ENCODE results near the gene PRR30. TPM values are rescaled to one million over a fixed set of nuclear protein-coding genes. Genes with fewer than 3 reads are reported as not detected.
"Not testable (repeated sequence)": the region's sequence is repeated elsewhere in the genome, so short reads cannot be mapped to it uniquely, and the experiment has no call there.

Gene PRR30
- total and polyA plus RNA-seq, 2 experiments from 2014 or later: not detected

DNA sequence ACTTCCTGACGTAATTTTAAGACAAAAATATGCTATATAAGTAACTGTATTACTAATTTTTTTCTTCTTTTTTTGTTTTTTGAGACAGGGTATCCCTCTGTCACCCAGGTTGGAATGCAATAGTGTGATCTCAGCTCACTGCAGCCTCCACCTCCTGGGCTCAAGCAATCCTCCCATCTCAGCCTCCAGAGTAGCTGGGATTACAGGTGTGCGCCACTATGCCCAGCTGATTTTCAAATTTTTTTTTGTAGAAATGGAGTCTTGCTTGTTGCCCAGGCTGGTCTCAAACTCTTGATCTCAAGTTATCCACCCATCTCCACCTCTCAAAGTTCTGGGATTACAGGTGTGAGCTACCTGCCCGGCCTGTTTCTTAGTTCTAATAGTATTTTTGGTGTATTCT, 39.3 kb upstream of the PRR30 start:
- no peak for DNase-seq (ENCODE audit: low spot score)
- H3K27me3 ChIP-seq (ENCODE audit: insufficient read depth): no peaks in the 10 kb centered on the region
- no peaks in the 10 kb centered on the region for H3K9me2 ChIP-seq (ENCODE audit: insufficient read depth)
- H3K4me1 ChIP-seq (ENCODE audit: insufficient read depth): no peaks in the 10 kb centered on the region
- no peaks in the 10 kb centered on the region for H3K36me3 ChIP-seq (ENCODE audit: insufficient read depth)
- no peak overlapping the region for H3K4me3 ChIP-seq
- Mint-ChIP-seq H3K27ac (no peak overlapping the region), H3K4me1 (peaks cover 3% of the 10 kb centered on the region; the same call in 1 of the 3 replicates), H3K27me3 (ENCODE audit: insufficient read depth, low read depth, poor library complexity) (no peaks in the 10 kb centered on the region), H3K9me3 (no peaks in the 10 kb centered on the region), H3K4me3 (no peak overlapping the region), H3K36me3 (ENCODE audit: low read depth) (no peaks in the 10 kb centered on the region)
- no peak overlapping the region for H3K4me2 ChIP-seq
- H2AFZ ChIP-seq: no peak overlapping the region
- no peaks in the 10 kb centered on the region for H3K79me2 ChIP-seq (replicated peaks; ENCODE audit: insufficient read depth)
- no peaks in the 10 kb centered on the region for H3F3A ChIP-seq (replicated peaks; ENCODE audit: low read depth)
- H3K27ac ChIP-seq (ENCODE audit: low read depth): no peak overlapping the region
- H4K20me1 ChIP-seq (replicated peaks; ENCODE audit: insufficient read depth): no peaks in the 10 kb centered on the region
- no peak for ATAC-seq
- TF ChIP-seq CREB1 (CRISPR knock-in tag; IDR thresholded peaks at IDR 0.05; ENCODE audit: low read depth): no peak
- no peak for TF ChIP-seq EZH2 (IDR thresholded peaks at IDR 0.05; ENCODE audit: low read depth, unreplicated experiment)
- TF ChIP-seq, protein P1, sequence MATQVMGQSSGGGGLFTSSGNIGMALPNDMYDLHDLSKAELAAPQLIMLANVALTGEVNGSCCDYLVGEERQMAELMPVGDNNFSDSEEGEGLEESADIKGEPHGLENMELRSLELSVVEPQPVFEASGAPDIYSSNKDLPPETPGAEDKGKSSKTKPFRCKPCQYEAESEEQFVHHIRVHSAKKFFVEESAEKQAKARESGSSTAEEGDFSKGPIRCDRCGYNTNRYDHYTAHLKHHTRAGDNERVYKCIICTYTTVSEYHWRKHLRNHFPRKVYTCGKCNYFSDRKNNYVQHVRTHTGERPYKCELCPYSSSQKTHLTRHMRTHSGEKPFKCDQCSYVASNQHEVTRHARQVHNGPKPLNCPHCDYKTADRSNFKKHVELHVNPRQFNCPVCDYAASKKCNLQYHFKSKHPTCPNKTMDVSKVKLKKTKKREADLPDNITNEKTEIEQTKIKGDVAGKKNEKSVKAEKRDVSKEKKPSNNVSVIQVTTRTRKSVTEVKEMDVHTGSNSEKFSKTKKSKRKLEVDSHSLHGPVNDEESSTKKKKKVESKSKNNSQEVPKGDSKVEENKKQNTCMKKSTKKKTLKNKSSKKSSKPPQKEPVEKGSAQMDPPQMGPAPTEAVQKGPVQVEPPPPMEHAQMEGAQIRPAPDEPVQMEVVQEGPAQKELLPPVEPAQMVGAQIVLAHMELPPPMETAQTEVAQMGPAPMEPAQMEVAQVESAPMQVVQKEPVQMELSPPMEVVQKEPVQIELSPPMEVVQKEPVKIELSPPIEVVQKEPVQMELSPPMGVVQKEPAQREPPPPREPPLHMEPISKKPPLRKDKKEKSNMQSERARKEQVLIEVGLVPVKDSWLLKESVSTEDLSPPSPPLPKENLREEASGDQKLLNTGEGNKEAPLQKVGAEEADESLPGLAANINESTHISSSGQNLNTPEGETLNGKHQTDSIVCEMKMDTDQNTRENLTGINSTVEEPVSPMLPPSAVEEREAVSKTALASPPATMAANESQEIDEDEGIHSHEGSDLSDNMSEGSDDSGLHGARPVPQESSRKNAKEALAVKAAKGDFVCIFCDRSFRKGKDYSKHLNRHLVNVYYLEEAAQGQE (IDR thresholded peaks at IDR 0.05; ENCODE audit: unreplicated experiment): no peak
- no peak for TF ChIP-seq ZNF114 (CRISPR knock-in tag; IDR thresholded peaks at IDR 0.05)

DNA sequence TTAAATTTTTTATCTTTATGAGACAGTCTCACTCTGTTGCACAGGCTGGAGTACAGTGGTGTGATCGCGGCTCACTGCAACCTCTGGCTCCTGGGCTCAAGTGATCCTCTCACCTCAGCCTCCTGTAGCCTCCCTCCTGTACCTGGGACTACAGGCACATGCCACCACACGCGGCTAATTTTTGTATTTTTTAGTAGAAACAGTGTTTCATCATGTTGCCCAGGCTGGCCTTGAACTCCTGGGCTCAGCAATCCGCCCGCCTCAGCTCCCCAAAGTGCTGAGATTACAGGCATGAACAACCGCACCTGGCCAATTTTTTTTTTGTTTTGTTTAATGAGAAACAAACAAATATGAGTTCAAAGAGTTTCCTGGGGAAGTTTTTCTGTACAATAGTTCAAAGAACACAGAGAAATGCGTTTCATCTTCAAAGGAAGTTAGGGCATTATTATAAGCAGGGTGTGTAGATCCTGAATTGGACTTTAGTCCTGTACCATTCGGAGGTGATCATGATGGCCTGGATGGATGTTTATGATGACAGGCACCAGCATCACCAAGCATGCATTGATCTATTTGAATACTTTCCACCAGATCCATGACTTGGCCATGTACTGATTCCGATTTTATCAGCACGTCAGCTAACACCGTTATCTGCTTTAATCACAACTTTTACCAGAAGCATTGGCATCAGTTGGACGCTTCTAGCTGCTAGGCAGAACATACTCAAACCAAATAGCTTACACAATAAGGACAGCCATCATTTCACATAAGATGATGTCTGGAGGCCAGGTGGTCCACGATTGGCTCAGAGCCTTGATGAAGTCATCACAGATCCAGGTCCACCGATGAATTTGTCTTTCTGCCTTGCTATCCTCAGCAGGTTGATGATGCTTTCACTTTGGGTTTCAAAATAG, 38.5 kb upstream of the PRR30 start:
- no peak for TF ChIP-seq POLR2AphosphoS5 (IDR thresholded peaks at IDR 0.05; ENCODE audit: low read depth)
- no peak for TF ChIP-seq NANOG (IDR thresholded peaks at IDR 0.05; ENCODE audit: borderline replicate concordance)
- no peak for TF ChIP-seq STAT1 (IDR thresholded peaks at IDR 0.05; ENCODE audit: unreplicated experiment)
- no peak for TF ChIP-seq JUNB (IDR thresholded peaks at IDR 0.05; ENCODE audit: unreplicated experiment)
- TF ChIP-seq ZNF331 (CRISPR knock-in tag; IDR thresholded peaks at IDR 0.05; ENCODE audit: low read depth): no peak
- Mint-ChIP-seq H3K9me3 (no peaks in the 10 kb centered on the region), H3K27me3 (ENCODE audit: insufficient read depth, low read depth, poor library complexity) (no peaks in the 10 kb centered on the region), H3K36me3 (ENCODE audit: low read depth) (no peaks in the 10 kb centered on the region), H3K4me1 (peaks cover 3% of the 10 kb centered on the region; the same call in 1 of the 3 replicates), H3K27ac (no peak overlapping the region), H3K4me3 (no peak overlapping the region)
- H3K4me1 ChIP-seq (ENCODE audit: insufficient read depth): no peaks in the 10 kb centered on the region
- no peak overlapping the region for H3K27ac ChIP-seq (ENCODE audit: low read depth)
- no peak overlapping the region for H3K4me2 ChIP-seq
- H3F3A ChIP-seq (replicated peaks; ENCODE audit: low read depth): no peaks in the 10 kb centered on the region
- no peaks in the 10 kb centered on the region for H3K27me3 ChIP-seq (ENCODE audit: insufficient read depth)
- peak overlapping the region; percentile 59; the same call in 1 of the 2 replicates for H2AFZ ChIP-seq
- H3K79me2 ChIP-seq (replicated peaks; ENCODE audit: insufficient read depth): no peaks in the 10 kb centered on the region
- no peaks in the 10 kb centered on the region for H3K36me3 ChIP-seq (ENCODE audit: insufficient read depth)
- no peak for ATAC-seq
- no peaks in the 10 kb centered on the region for H3K9me2 ChIP-seq (ENCODE audit: insufficient read depth)
- no peak for DNase-seq (ENCODE audit: low spot score)
- H4K20me1 ChIP-seq (replicated peaks; ENCODE audit: insufficient read depth): no peaks in the 10 kb centered on the region
- no peak overlapping the region for H3K4me3 ChIP-seq

DNA sequence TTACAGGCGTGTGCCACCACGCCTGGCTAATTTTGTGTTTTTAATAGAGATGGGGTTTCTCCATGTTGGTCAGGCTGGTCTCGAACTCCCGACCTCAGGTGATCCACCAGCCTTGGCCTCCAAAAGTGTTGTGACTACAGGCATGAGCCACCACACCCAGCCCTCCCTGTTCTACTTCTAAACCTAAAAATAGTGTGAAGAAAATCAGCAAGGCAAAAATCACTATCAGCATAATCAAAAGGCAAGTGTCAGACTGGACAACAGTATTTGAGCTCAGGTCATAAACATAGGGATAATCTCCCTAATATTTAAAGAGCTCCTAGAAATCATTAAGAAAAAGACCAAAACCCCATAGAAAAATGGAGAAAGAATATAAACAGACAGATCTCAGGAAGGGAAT, 36.6 kb upstream of the PRR30 start:
- not testable (repeated sequence) for H3K9me3 Mint-ChIP-seq; H3K4me3 Mint-ChIP-seq; H3K27me3 ChIP-seq (ENCODE audit: insufficient read depth)

More for the DNA sequence above, 36.6 kb upstream of the PRR30 start:
- H3K4me1 ChIP-seq (ENCODE audit: insufficient read depth); H3K36me3 ChIP-seq (ENCODE audit: insufficient read depth); H2AFZ ChIP-seq; ATAC-seq; H3K27me3 Mint-ChIP-seq (ENCODE audit: insufficient read depth, low read depth, poor library complexity); H3K4me1 Mint-ChIP-seq; H3K27ac ChIP-seq (ENCODE audit: low read depth); DNase-seq (ENCODE audit: low spot score); H4K20me1 ChIP-seq (replicated peaks; ENCODE audit: insufficient read depth); H3K36me3 Mint-ChIP-seq (ENCODE audit: low read depth); H3K27ac Mint-ChIP-seq; H3K79me2 ChIP-seq (replicated peaks; ENCODE audit: insufficient read depth); H3K4me2 ChIP-seq; H3K9me2 ChIP-seq (ENCODE audit: insufficient read depth); H3F3A ChIP-seq (replicated peaks; ENCODE audit: low read depth); H3K4me3 ChIP-seq: not testable (repeated sequence)
